Ectodermal cell (in vitro differentiated cells): Measurements from ENCODE around the gene JADE1.

Experiments used
- H3K27ac ChIP-seq: 2 replicates; pipeline ENCODE4 v1.7.0; 2013; ENCODE audit warnings: mild to moderate bottlenecking, low read depth, low read length; ENCODE audit not compliant: insufficient read depth, poor library complexity, severe bottlenecking
- H3K27me3 ChIP-seq: 2 replicates; pipeline ENCODE4 v1.7.0; 2013; ENCODE audit warnings: mild to moderate bottlenecking, low read length; ENCODE audit not compliant: insufficient read depth, control insufficient read depth, poor library complexity, severe bottlenecking
- H3K36me3 ChIP-seq: one replicate; pipeline ENCODE4 v1.7.0; 2013; ENCODE audit warnings: low read length; ENCODE audit not compliant: control insufficient read depth, insufficient read depth
- H3K4me1 ChIP-seq: one replicate; pipeline ENCODE4 v1.7.0; 2013; ENCODE audit warnings: low read length; ENCODE audit not compliant: control insufficient read depth, insufficient read depth
- H3K4me3 ChIP-seq: 2 replicates; pipeline ENCODE4 v1.7.0; 2013; ENCODE audit warnings: low read depth, low read length, control low read depth; ENCODE audit not compliant: insufficient read depth
- H3K9me3 ChIP-seq: 2 replicates; pipeline ENCODE4 v1.7.0; 2013; ENCODE audit warnings: mild to moderate bottlenecking, low read length, moderate library complexity; ENCODE audit not compliant: control insufficient read depth
- WGBS, 2 experiments: methylation state at CpG; one replicate each; pipeline ENCODE4 v1.1.7; 2013; ENCODE audit warnings: missing lambda C conversion rate in 2 of 2; 5-methylcytosine and 5-hydroxymethylcytosine counted together

Gene JADE1

DNA sequence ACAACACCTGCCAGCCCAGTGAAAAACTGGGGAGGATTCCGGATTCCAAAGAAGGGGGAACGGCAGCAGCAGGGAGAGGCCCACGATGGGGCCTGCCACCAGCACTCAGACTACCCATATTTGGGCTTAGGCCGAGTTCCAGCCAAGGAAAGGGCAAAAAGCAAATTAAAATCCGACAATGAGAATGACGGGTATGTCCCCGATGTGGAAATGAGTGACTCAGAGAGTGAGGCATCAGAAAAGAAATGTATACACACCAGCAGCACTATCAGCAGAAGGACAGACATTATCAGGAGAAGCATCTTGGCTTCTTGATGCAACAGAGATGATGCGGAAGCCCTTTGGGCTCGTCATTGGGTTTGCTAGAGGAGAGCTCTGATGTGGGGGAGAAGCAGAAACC, 62.4 kb downstream of the JADE1 start:
- H3K36me3 ChIP-seq, result peaks cover 30% of the 10 kb centered on the region

DNA sequence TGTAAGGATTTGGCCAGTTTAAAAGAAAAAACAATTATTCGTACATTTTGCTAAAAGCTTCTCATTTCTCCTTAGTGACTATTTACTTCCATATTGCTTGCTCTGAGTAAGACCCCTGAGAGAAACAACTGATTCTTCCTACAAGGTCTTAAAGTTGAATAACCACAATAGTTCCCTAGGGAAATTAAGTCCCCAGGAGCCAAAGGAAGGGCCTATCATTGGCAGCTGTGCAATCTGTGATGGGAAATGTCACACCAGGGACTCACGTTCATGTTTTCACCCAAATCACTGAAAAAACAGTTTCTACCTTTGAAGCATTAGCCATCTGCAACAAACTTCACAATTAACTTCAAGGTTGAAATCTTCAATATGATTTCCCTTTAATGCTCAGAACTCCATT, 66.7 kb downstream of the JADE1 start:
- peaks cover 3% of the 10 kb centered on the region for H3K36me3 ChIP-seq
- no peak overlapping the region for H3K4me3 ChIP-seq
- no peak overlapping the region for H3K27ac ChIP-seq
- WGBS, 2 experiments, result 77 to 88% methylated on average over 2 of the region's 2 CpGs
- H3K27me3 ChIP-seq, result no peaks in the 10 kb centered on the region
- H3K9me3 ChIP-seq, result no peaks in the 10 kb centered on the region
- no peaks in the 10 kb centered on the region for H3K4me1 ChIP-seq

More for the DNA sequence above, 62.4 kb downstream of the JADE1 start:
- no peaks in the 10 kb centered on the region for H3K9me3 ChIP-seq
- no peaks in the 10 kb centered on the region for H3K4me1 ChIP-seq
- H3K4me3 ChIP-seq, result no peak overlapping the region
- no peaks in the 10 kb centered on the region for H3K27me3 ChIP-seq
- no peak overlapping the region for H3K27ac ChIP-seq
- 93 to 95% methylated on average over 9 of the region's 9 CpGs for WGBS, 2 experiments

DNA sequence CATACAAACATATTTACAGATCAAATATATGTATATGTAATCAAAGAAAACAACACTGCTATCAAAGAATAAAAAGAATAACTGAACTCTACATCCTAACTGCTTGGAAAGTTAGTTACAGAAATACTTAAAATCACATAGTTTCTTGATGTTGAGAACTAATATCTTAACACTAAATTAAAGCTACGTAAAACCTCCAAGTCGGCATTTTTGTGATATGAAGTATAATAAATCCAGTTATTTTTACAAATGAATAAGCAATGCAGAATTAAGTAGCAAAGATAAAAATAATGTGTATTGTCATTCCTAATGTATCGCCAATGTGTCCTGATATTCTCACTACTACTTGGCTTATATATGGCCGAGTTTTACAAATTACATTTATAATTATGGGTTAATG, 68.4 kb downstream of the JADE1 start:
- Histone ChIP-seq H3K36me3 (no peaks in the 10 kb centered on the region), H3K4me3 (no peak overlapping the region), H3K27ac (no peak overlapping the region), H3K9me3 (no peaks in the 10 kb centered on the region), H3K4me1 (no peaks in the 10 kb centered on the region), H3K27me3 (no peaks in the 10 kb centered on the region)
- 76% methylated on average over 4 of the region's 4 CpGs; no CpG with 5 or more reads in 1 of the 2 experiments for WGBS, 2 experiments

DNA sequence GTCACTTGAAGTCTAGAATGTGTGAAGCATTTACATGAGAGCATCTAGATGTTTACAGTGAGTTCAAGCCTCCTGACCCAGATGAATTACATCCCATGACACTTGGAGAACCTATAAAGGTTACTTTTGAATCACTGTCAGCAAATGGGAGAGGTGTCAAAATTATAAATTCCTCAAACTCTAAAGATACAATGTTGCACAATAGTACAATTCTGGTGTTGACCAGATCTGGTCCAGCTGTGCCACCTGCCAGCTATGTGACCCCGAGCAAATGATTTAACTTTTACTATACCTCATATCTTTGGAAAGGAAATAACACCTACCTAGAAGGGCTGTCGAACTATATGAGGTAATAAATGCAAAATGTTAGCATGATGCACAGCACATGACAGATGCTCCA, 69.8 kb downstream of the JADE1 start:
- Histone ChIP-seq H3K36me3 (no peaks in the 10 kb centered on the region), H3K27me3 (no peaks in the 10 kb centered on the region), H3K4me1 (no peaks in the 10 kb centered on the region), H3K27ac (no peak overlapping the region), H3K9me3 (no peaks in the 10 kb centered on the region), H3K4me3 (no peak overlapping the region)
- WGBS, 2 experiments, result 80 to 96% methylated on average over 1 to 2 of the region's 2 CpGs

DNA sequence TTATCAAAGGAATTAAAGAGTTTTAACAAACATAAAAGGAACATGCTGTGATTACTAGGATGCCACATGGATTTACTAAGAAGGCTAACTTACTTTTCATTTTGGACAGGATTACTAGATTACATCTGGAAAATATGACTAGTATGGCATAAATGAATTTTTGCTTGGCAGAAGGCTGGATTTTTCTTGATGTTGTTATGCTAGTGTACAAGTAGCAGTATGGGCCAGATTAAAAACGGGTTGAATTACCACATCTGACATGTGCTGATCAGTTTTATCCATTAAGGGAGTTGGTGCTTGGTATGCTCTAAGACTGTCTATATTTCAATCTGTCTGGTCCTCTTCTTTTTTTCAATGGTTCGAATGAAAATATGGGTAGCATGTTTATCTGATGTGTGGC, 70.5 kb downstream of the JADE1 start:
- no peaks in the 10 kb centered on the region for H3K9me3 ChIP-seq
- no peaks in the 10 kb centered on the region for H3K27me3 ChIP-seq
- no peak overlapping the region for H3K4me3 ChIP-seq
- H3K27ac ChIP-seq, result no peak overlapping the region
- H3K36me3 ChIP-seq, result no peaks in the 10 kb centered on the region
- WGBS, 2 experiments, result 74 to 79% methylated on average over 1 to 2 of the region's 2 CpGs
- no peaks in the 10 kb centered on the region for H3K4me1 ChIP-seq

DNA sequence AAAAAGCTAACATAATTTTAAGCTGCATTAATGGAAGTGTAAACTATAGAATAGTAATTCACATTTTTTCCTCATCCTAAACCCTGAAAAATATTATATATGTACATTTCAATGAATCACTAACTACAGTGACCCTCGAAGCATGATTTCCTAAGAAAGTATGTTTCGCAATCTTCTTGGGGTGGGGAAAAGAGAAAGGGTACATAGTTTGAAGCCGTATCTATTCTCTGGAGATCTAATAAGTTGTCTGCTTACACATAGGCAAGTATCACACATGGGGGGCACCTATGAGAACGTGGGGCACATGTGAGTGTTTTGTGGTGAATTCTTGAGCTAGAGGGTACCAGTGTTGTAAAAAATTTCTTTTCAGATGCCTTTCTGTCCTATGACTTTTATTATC, 71.2 kb downstream of the JADE1 start:
- 87 to 94% methylated on average over 4 of the region's 4 CpGs for WGBS, 2 experiments
- H3K27me3 ChIP-seq, result no peaks in the 10 kb centered on the region
- no peaks in the 10 kb centered on the region for H3K36me3 ChIP-seq
- H3K4me3 ChIP-seq, result no peak overlapping the region
- H3K4me1 ChIP-seq, result no peaks in the 10 kb centered on the region
- no peaks in the 10 kb centered on the region for H3K9me3 ChIP-seq
- H3K27ac ChIP-seq, result no peak overlapping the region

DNA sequence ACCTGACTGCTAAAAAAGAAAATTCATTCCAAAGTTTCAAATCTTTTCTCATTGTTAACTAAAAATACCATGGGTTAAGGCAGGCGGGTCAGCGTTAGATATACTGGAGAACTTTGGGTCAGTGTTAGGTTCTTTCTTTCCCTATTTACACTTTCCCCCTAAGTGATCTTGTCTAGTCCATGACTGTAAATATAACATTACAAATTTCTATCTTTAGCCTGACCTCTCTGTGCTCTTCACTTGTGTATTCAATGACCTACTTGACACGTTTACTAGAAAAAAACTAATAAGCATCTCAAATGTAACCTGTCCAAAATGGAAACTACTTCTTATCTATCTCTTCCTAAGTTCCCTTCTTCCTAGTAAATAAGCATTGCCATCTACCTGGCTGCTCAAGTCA, 95.3 kb downstream of the JADE1 start:
- Histone ChIP-seq H3K36me3 (no peaks in the 10 kb centered on the region), H3K27me3 (no peaks in the 10 kb centered on the region), H3K4me3 (no peak overlapping the region), H3K27ac (no peak overlapping the region), H3K9me3 (no peaks in the 10 kb centered on the region), H3K4me1 (no peaks in the 10 kb centered on the region)
- 90 to 96% methylated on average over 3 of the region's 3 CpGs for WGBS, 2 experiments

DNA sequence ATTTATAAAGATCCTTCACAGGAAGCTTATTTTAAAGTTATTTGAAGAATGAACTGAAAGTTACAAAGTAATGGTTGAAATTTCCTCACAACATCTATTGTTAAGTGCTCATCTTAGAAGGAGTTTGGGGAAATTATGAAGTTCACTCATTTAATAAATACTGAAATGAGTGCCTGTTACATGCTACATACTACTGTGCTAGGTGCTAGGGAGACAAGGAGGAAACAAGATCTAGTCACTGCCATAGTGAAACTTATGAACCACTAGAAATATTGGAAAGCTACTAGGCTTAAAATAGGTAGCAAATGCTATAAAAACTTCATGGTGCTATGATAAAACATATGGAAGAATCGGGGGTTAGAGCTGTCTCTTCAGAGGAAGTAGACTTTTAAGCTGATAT, 97.1 kb downstream of the JADE1 start:
- no peaks in the 10 kb centered on the region for H3K36me3 ChIP-seq
- no peak overlapping the region for H3K4me3 ChIP-seq
- H3K27me3 ChIP-seq, result no peaks in the 10 kb centered on the region
- H3K27ac ChIP-seq, result no peak overlapping the region
- WGBS, 2 experiments, result 92 to 97% methylated on average over 1 of the region's 1 CpG
- no peaks in the 10 kb centered on the region for H3K9me3 ChIP-seq
- H3K4me1 ChIP-seq, result no peaks in the 10 kb centered on the region

DNA sequence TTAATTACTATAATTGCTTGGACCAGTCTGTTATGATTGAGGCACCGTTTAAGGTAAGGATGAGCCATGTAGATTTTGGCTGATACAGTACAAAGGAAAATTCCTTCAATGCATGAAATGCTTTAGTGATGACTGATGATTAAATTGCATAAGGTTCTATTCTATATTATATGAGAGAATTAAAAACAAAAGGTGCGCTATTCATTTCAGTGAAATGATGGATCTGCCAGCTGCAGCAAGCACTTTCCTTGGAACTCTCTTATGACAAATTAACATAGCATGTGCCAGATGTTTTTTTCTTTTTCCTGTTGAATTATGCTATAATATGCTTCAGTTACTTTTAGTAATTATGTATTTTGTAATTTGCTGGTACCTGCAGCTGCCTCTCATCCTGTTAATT, 98.5 kb downstream of the JADE1 start:
- H3K27me3 ChIP-seq, result no peaks in the 10 kb centered on the region
- H3K4me1 ChIP-seq, result no peaks in the 10 kb centered on the region
- no peaks in the 10 kb centered on the region for H3K9me3 ChIP-seq
- H3K36me3 ChIP-seq, result no peaks in the 10 kb centered on the region
- H3K4me3 ChIP-seq, result no peak overlapping the region
- no peak overlapping the region for H3K27ac ChIP-seq
- WGBS, 2 experiments, result 95 to 100% methylated on average over 2 of the region's 2 CpGs

DNA sequence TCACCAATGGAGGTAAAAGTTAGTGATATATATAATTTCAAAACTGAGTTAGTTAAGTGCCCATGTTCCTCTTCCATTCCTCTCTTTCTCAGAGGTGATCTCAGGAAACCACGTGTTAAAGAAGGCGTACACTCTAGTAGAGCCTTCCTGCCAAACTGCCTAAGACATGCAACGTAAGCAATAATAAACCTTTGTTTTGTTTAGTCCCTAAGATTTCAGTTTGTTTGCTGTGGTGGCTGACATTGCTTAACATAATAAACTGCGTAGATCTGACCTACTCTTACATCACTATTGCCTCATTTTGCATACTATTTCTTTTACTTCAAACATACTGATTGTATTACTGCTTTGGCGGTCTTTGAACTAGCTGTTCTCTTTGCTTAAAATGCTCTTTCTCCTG, 99.2 kb downstream of the JADE1 start:
- Histone ChIP-seq H3K36me3 (no peaks in the 10 kb centered on the region), H3K4me1 (no peaks in the 10 kb centered on the region), H3K9me3 (no peaks in the 10 kb centered on the region), H3K27me3 (no peaks in the 10 kb centered on the region), H3K27ac (no peak overlapping the region), H3K4me3 (no peak overlapping the region)
- 93 to 98% methylated on average over 5 of the region's 5 CpGs for WGBS, 2 experiments

DNA sequence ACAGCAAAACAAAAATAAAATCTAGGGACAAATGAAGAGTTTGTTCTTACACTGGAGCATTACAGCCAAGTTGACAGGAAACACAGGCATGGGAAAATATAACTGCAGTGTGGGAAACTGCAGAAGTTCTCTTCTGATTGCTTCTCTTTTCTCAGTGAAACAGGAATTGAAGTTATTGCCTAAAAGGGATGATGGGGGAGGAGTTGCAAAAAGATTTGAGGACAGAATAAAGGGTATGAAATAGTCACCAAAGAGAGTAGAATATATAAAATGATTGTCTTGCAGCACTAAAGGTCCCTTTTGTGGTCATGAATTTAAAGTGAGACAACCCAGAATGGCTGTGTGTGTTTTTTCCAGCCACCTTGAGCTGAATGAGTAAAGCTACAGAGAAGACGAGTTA, 103.7 kb downstream of the JADE1 start:
- H3K36me3 ChIP-seq, result no peaks in the 10 kb centered on the region
- no peaks in the 10 kb centered on the region for H3K4me1 ChIP-seq
- 81 to 93% methylated on average over 1 of the region's 1 CpG for WGBS, 2 experiments
- no peak overlapping the region for H3K4me3 ChIP-seq
- H3K27ac ChIP-seq, result no peak overlapping the region
- no peaks in the 10 kb centered on the region for H3K27me3 ChIP-seq
- H3K9me3 ChIP-seq, result no peaks in the 10 kb centered on the region
